ENCODE results near the gene RELCH.

RELCH gene

GRCh38 chr18:62196079-62196478, 9.0 kb downstream of the RELCH start:
- no peak for DNase-seq

- no peak for DNase-seq
Observed at GRCh38 chr18:62196980-62197379, 9.9 kb downstream of the RELCH start.

- no peak for DNase-seq
Observed at GRCh38 chr18:62198259-62198658, 11.2 kb downstream of the RELCH start.

GRCh38 chr18:62199629-62200028, 12.6 kb downstream of the RELCH start:
- no peak for DNase-seq

GRCh38 chr18:62200121-62200914, 13.3 kb downstream of the RELCH start:
- DNase-seq, result no peak

- no peak for DNase-seq
Observed at GRCh38 chr18:62201870-62202269, 14.8 kb downstream of the RELCH start.

- DNase-seq, result no peak
Observed at GRCh38 chr18:62205824-62206223, 18.8 kb downstream of the RELCH start.

GRCh38 chr18:62206593-62206992, 19.5 kb downstream of the RELCH start:
- no peak for DNase-seq

GRCh38 chr18:62209046-62209445, 22.0 kb downstream of the RELCH start:
- peak; percentile 55 for DNase-seq

- no peak for DNase-seq
Observed at GRCh38 chr18:62210138-62210537, 23.1 kb downstream of the RELCH start.

GRCh38 chr18:62211325-62211828, 24.3 kb downstream of the RELCH start:
- DNase-seq, result no peak

GRCh38 chr18:62214790-62215189, 27.7 kb downstream of the RELCH start:
- DNase-seq, result no peak

- DNase-seq, result no peak
Observed at GRCh38 chr18:62224229-62224628, 37.2 kb downstream of the RELCH start.

- no peak for DNase-seq
Observed at GRCh38 chr18:62226047-62226446, 39.0 kb downstream of the RELCH start.

- peak; percentile 5 for DNase-seq
Observed at GRCh38 chr18:62236252-62236651, 49.2 kb downstream of the RELCH start.

GRCh38 chr18:62239475-62239874, 52.4 kb downstream of the RELCH start:
- DNase-seq, result no peak

GRCh38 chr18:62242955-62243354, 55.9 kb downstream of the RELCH start:
- DNase-seq, result no peak

- DNase-seq, result no peak
Observed at GRCh38 chr18:62245177-62245576, 58.1 kb downstream of the RELCH start.

- peak; percentile 15 for DNase-seq
Observed at GRCh38 chr18:62245699-62246098, 58.6 kb downstream of the RELCH start.

GRCh38 chr18:62248313-62248712, 61.3 kb downstream of the RELCH start:
- no peak for DNase-seq

GRCh38 chr18:62249478-62250097, 62.5 kb downstream of the RELCH start:
- peak; percentile 92 for DNase-seq

- DNase-seq, result no peak
Observed at GRCh38 chr18:62250475-62250874, 63.4 kb downstream of the RELCH start.

- no peak for DNase-seq
Observed at GRCh38 chr18:62258093-62258492, 71.0 kb downstream of the RELCH start.

- DNase-seq, result peak; percentile 52
Observed at GRCh38 chr18:62258616-62259015, 71.6 kb downstream of the RELCH start.
